Measurements from ENCODE around the gene TMSB10. TPM values are rescaled to one million over a fixed set of nuclear protein-coding genes. Genes with fewer than 3 reads are reported as not detected.
"Not testable (repeated sequence)": the region's sequence is repeated elsewhere in the genome, so short reads cannot be mapped to it uniquely, and the experiment has no call there.

TMSB10 gene
- polyA plus RNA-seq, 1 donor (not counting 4 experiments of a cell fraction or from before 2014, with no cell fraction given) = 3,595 TPM

- no peak overlapping the region for H3K9ac ChIP-seq (ENCODE audit: control insufficient read depth, extremely low read depth, insufficient read depth, low read length)
- DNase-seq (ENCODE audit: low read depth, low spot score) (no peak), FAIRE-seq (no peak)
- dilution Hi-C loops (cut with MboI; ENCODE audit: extremely low pct_ligation_motif_present, low sequenced_read_pairs) = loop anchor here (5.0 kb wide), 1 partner anchor 67 kb away; no protein-coding TSS in a partner anchor
- no peak overlapping the region for H3K4me3 ChIP-seq (ENCODE audit: control insufficient read depth in 2 of 3, extremely low read depth in 1 of 3, insufficient read depth in 2 of 3, low read depth in 1 of 3, low read length in 3 of 3)
- no peak for TF ChIP-seq EZH2 (IDR thresholded peaks at IDR 0.05; ENCODE audit: low read length)
- no peak for TF ChIP-seq CTCF (optimal IDR thresholded peaks at IDR 0.05 in 1 of 3, IDR thresholded peaks at IDR 0.05 in 1 of 3, conservative IDR thresholded peaks at IDR 0.05 in 1 of 3; ENCODE audit: extremely low read depth in 1 of 3, insufficient read depth in 2 of 3, low read length in 3 of 3)
- no peak overlapping the region for H3K27ac ChIP-seq (ENCODE audit: control insufficient read depth, insufficient read depth, low read length)
- H3K9me3 ChIP-seq (ENCODE audit: control insufficient read depth, low read depth, low read length) = no peaks in the 10 kb centered on the region
- peaks cover 25% of the 10 kb centered on the region for H3K27me3 ChIP-seq (ENCODE audit: control insufficient read depth, extremely low read depth, insufficient read depth, low read length)
- H4K20me1 ChIP-seq (ENCODE audit: control insufficient read depth, extremely low read depth, insufficient read depth, low read length) = no peaks in the 10 kb centered on the region
- no peaks in the 10 kb centered on the region for H3K36me3 ChIP-seq (ENCODE audit: control insufficient read depth in 2 of 2, extremely low read depth in 1 of 2, insufficient read depth in 2 of 2, low read length in 2 of 2)
- no peak overlapping the region for H3K4me2 ChIP-seq (ENCODE audit: control insufficient read depth, extremely low read depth, insufficient read depth, low read depth, low read length)
- H3K9me1 ChIP-seq (ENCODE audit: control insufficient read depth, extremely low read depth, insufficient read depth, low read length) = no peaks in the 10 kb centered on the region
- no peaks in the 10 kb centered on the region for H3K79me2 ChIP-seq (ENCODE audit: control insufficient read depth, insufficient read depth, low read length)
- H3K4me1 ChIP-seq (ENCODE audit: control insufficient read depth, extremely low read depth, insufficient read depth, low read length) = no peaks in the 10 kb centered on the region
- H2AFZ ChIP-seq (ENCODE audit: control insufficient read depth, low read length) = no peak overlapping the region
These were observed 30.9 kb upstream of the TMSB10 start for GRCh38 chr2:84874381-84875212.

GRCh38 chr2:84875213-84875560 lies 30.3 kb upstream of the TMSB10 start:
- peaks cover 29% of the 10 kb centered on the region for H3K27me3 ChIP-seq (ENCODE audit: control insufficient read depth, extremely low read depth, insufficient read depth, low read length)
- no peaks in the 10 kb centered on the region for H4K20me1 ChIP-seq (ENCODE audit: control insufficient read depth, extremely low read depth, insufficient read depth, low read length)
- H3K9me1 ChIP-seq (ENCODE audit: control insufficient read depth, extremely low read depth, insufficient read depth, low read length) = no peaks in the 10 kb centered on the region
- no peaks in the 10 kb centered on the region for H3K9me3 ChIP-seq (ENCODE audit: control insufficient read depth, low read depth, low read length)
- H3K9ac ChIP-seq (ENCODE audit: control insufficient read depth, extremely low read depth, insufficient read depth, low read length) = no peak overlapping the region
- H3K4me3 ChIP-seq (ENCODE audit: control insufficient read depth in 2 of 3, extremely low read depth in 1 of 3, insufficient read depth in 2 of 3, low read depth in 1 of 3, low read length in 3 of 3) = no peak overlapping the region
- dilution Hi-C loops (cut with MboI; ENCODE audit: extremely low pct_ligation_motif_present, low sequenced_read_pairs) = loop anchor here (5.0 kb wide), 1 partner anchor 68 kb away; no protein-coding TSS in a partner anchor
- FAIRE-seq (no peak), DNase-seq (ENCODE audit: low read depth, low spot score) (no peak)
- no peak overlapping the region for H2AFZ ChIP-seq (ENCODE audit: control insufficient read depth, low read length)
- no peaks in the 10 kb centered on the region for H3K79me2 ChIP-seq (ENCODE audit: control insufficient read depth, insufficient read depth, low read length)
- H3K4me2 ChIP-seq (ENCODE audit: control insufficient read depth, extremely low read depth, insufficient read depth, low read depth, low read length) = no peak overlapping the region
- peaks cover 2% of the 10 kb centered on the region for H3K4me1 ChIP-seq (ENCODE audit: control insufficient read depth, extremely low read depth, insufficient read depth, low read length)
- H3K36me3 ChIP-seq (ENCODE audit: control insufficient read depth in 2 of 2, extremely low read depth in 1 of 2, insufficient read depth in 2 of 2, low read length in 2 of 2) = no peaks in the 10 kb centered on the region
- TF ChIP-seq CTCF (optimal IDR thresholded peaks at IDR 0.05 in 1 of 3, IDR thresholded peaks at IDR 0.05 in 1 of 3, conservative IDR thresholded peaks at IDR 0.05 in 1 of 3; ENCODE audit: extremely low read depth in 1 of 3, insufficient read depth in 2 of 3, low read length in 3 of 3) = no peak
- TF ChIP-seq EZH2 (IDR thresholded peaks at IDR 0.05; ENCODE audit: low read length) = no peak
- H3K27ac ChIP-seq (ENCODE audit: control insufficient read depth, insufficient read depth, low read length) = no peak overlapping the region

GRCh38 chr2:84875619-84876018 lies 29.8 kb upstream of the TMSB10 start:
- not testable (repeated sequence) for H3K4me1 ChIP-seq (ENCODE audit: control insufficient read depth, extremely low read depth, insufficient read depth, low read length); H3K9me3 ChIP-seq (ENCODE audit: control insufficient read depth, low read depth, low read length); H4K20me1 ChIP-seq (ENCODE audit: control insufficient read depth, extremely low read depth, insufficient read depth, low read length); H3K36me3 ChIP-seq (ENCODE audit: control insufficient read depth in 2 of 2, extremely low read depth in 1 of 2, insufficient read depth in 2 of 2, low read length in 2 of 2); H3K9me1 ChIP-seq (ENCODE audit: control insufficient read depth, extremely low read depth, insufficient read depth, low read length); FAIRE-seq; H3K79me2 ChIP-seq (ENCODE audit: control insufficient read depth, insufficient read depth, low read length); H2AFZ ChIP-seq (ENCODE audit: control insufficient read depth, low read length); H3K4me3 ChIP-seq (ENCODE audit: control insufficient read depth in 2 of 3, extremely low read depth in 1 of 3, insufficient read depth in 2 of 3, low read depth in 1 of 3, low read length in 3 of 3); H3K9ac ChIP-seq (ENCODE audit: control insufficient read depth, extremely low read depth, insufficient read depth, low read length); DNase-seq (ENCODE audit: low read depth, low spot score); H3K27ac ChIP-seq (ENCODE audit: control insufficient read depth, insufficient read depth, low read length); H3K4me2 ChIP-seq (ENCODE audit: control insufficient read depth, extremely low read depth, insufficient read depth, low read depth, low read length)
- dilution Hi-C loops (cut with MboI; ENCODE audit: extremely low pct_ligation_motif_present, low sequenced_read_pairs) = loop anchor here (5.0 kb wide), 1 partner anchor 68 kb away; no protein-coding TSS in a partner anchor
- peaks cover 34% of the 10 kb centered on the region for H3K27me3 ChIP-seq (ENCODE audit: control insufficient read depth, extremely low read depth, insufficient read depth, low read length)

Data from keratinocyte (primary cell).